Small intestine (tissue), 7 donors: ENCODE results near the gene MAGEA11. TPM values are rescaled to one million over a fixed set of nuclear protein-coding genes. Genes with fewer than 3 reads are reported as not detected.
"Not testable (repeated sequence)": the region's sequence is repeated elsewhere in the genome, so short reads cannot be mapped to it uniquely, and the experiment has no call there.

Experiments used
- DNase-seq, 2 donors: peaks; one replicate each; pipeline versions ENCODE4 v3.0.0 to v3.0.0-alpha.2; 2013
- FAIRE-seq: peaks from 2 replicates; lab custom pipeline; 2012; peaks lifted over from hg19 to GRCh38; lab: Jason Lieb, UNC
- H3K27ac ChIP-seq, 3 donors: one replicate each; pipeline ENCODE4 v1.5.1; 2013; ENCODE audit warnings: low read length in 2 of 3, mild to moderate bottlenecking in 2 of 3, control low read depth in 1 of 3, inconsistent platforms in 1 of 3, low read depth in 1 of 3, moderate library complexity in 1 of 3
- H3K27me3 ChIP-seq, 3 donors: one replicate each; pipeline ENCODE4 v1.6.1; 2013; ENCODE audit warnings: low read length in 3 of 3, inconsistent platforms in 1 of 3; ENCODE audit not compliant: control insufficient read depth in 3 of 3, insufficient read depth in 3 of 3
- H3K36me3 ChIP-seq, 3 donors: one replicate each; pipeline ENCODE4 v1.6.1; 2013; ENCODE audit warnings: low read length in 3 of 3, inconsistent platforms in 1 of 3, low read depth in 1 of 3, mild to moderate bottlenecking in 1 of 3, moderate library complexity in 1 of 3; ENCODE audit not compliant: control insufficient read depth in 3 of 3, insufficient read depth in 2 of 3
- H3K4me1 ChIP-seq, 3 donors: one replicate each; pipeline ENCODE4 v1.6.1; 2013; ENCODE audit warnings: low read length in 2 of 3, inconsistent platforms in 1 of 3, low read depth in 1 of 3, mild to moderate bottlenecking in 1 of 3, moderate library complexity in 1 of 3; ENCODE audit not compliant: control insufficient read depth in 3 of 3, insufficient read depth in 2 of 3
- H3K4me3 ChIP-seq, 3 donors: one replicate each; pipeline ENCODE4 v1.5.1; 2013; ENCODE audit warnings: low read length in 3 of 3, control low read depth in 1 of 3, inconsistent platforms in 1 of 3, low read depth in 1 of 3, mild to moderate bottlenecking in 1 of 3, moderate library complexity in 1 of 3
- H3K9me3 ChIP-seq, 2 donors: one replicate each; pipeline ENCODE4 v1.6.1; 2013; ENCODE audit warnings: low read depth in 1 of 2, low read length in 1 of 2; ENCODE audit not compliant: control insufficient read depth in 2 of 2, insufficient read depth in 1 of 2
- WGBS, 3 donors: extraction: QIAGEN DNeasy Blood & Tissue Kit; methylation state at CpG; one replicate each; pipeline ENCODE4 v1.1.7; 2013; 5-methylcytosine and 5-hydroxymethylcytosine counted together
- polyA plus RNA-seq, 4 donors: library from polyadenylated mRNA; stranded (reverse) in 3 of 4; unstranded in 1 of 4; fragments of 200-250 nt in 3 of 4; fragments of 120-200 nt in 1 of 4; gene quantifications; one replicate each; pipeline versions ENCODE4 v1.2.1 to v1.2.3, GENCODE V29; 2013
- donor health status: healthy with polysubstance abuse.
- donor health status: control.
- donor health status: control.
- donor health status: Bipolar disorder and iron deficiency.
- donor health status: healthy.

MAGEA11 gene
- polyA plus RNA-seq, 4 donors, result not detected

- no peak overlapping the region for H3K27ac ChIP-seq
These were observed 971 bp downstream of the MAGEA11 start for GRCh38 chrX:149712831-149713230.

GRCh38 chrX:149713279-149714050 lies 1.6 kb downstream of the MAGEA11 start:
- FAIRE-seq, result no peak

More at GRCh38 chrX:149712831-149713230, 971 bp downstream of the MAGEA11 start:
- Histone ChIP-seq H3K4me3 (no peak overlapping the region), H3K36me3 (no peaks in the 10 kb centered on the region), H3K27me3 (no peaks in the 10 kb centered on the region), H3K4me1 (no peaks in the 10 kb centered on the region), H3K9me3 (no peaks in the 10 kb centered on the region)
- FAIRE-seq (no peak), DNase-seq (no peak)
- 89 to 96% (median 93%) methylated on average over 3 to 5 of the region's 5 CpGs for WGBS, 3 donors

GRCh38 chrX:149715468-149715867 lies 3.6 kb downstream of the MAGEA11 start:
- Histone ChIP-seq H3K9me3 (no peaks in the 10 kb centered on the region), H3K36me3 (no peaks in the 10 kb centered on the region), H3K4me1 (no peaks in the 10 kb centered on the region), H3K4me3 (no peak overlapping the region), H3K27ac (no peak overlapping the region), H3K27me3 (no peaks in the 10 kb centered on the region)
- WGBS, 3 donors, result 70 to 87% (median 80%) methylated on average over 2 of the region's 2 CpGs
- DNase-seq, result no peak
- FAIRE-seq, result no peak

More at GRCh38 chrX:149713279-149714050, 1.6 kb downstream of the MAGEA11 start:
- Histone ChIP-seq H3K27me3 (no peaks in the 10 kb centered on the region), H3K27ac (no peak overlapping the region), H3K9me3 (no peaks in the 10 kb centered on the region), H3K4me1 (no peaks in the 10 kb centered on the region), H3K36me3 (no peaks in the 10 kb centered on the region), H3K4me3 (no peak overlapping the region)
- WGBS, 3 donors, result 60 to 72% (median 69%) methylated on average over 5 of the region's 5 CpGs
- no peak for DNase-seq

- no peak for FAIRE-seq
- DNase-seq, result no peak
- Histone ChIP-seq H3K27me3 (no peaks in the 10 kb centered on the region), H3K4me3 (no peak overlapping the region), H3K4me1 (no peaks in the 10 kb centered on the region), H3K9me3 (no peaks in the 10 kb centered on the region), H3K27ac (no peak overlapping the region), H3K36me3 (no peaks in the 10 kb centered on the region)
- 80 to 91% (median 86%) methylated on average over 2 to 3 of the region's 3 CpGs for WGBS, 3 donors
These were observed 4.8 kb downstream of the MAGEA11 start for GRCh38 chrX:149716632-149717031.

GRCh38 chrX:149717803-149718202 lies 5.9 kb downstream of the MAGEA11 start:
- Histone ChIP-seq H3K36me3 (no peaks in the 10 kb centered on the region), H3K9me3 (no peaks in the 10 kb centered on the region), H3K4me3 (no peak overlapping the region), H3K27ac (no peak overlapping the region), H3K27me3 (no peaks in the 10 kb centered on the region), H3K4me1 (no peaks in the 10 kb centered on the region)
- FAIRE-seq (no peak), DNase-seq (peak in 1 of 2 donors; percentile 5)
- 44 to 72% (median 50%) methylated on average over 5 of the region's 5 CpGs for WGBS, 3 donors

- WGBS, 3 donors, result 44 to 83% (median 48%) methylated on average over 1 of the region's 1 CpG
- H3K4me1 ChIP-seq, result no peaks in the 10 kb centered on the region
- H3K27me3 ChIP-seq, result no peaks in the 10 kb centered on the region
- no peaks in the 10 kb centered on the region for H3K36me3 ChIP-seq
- H3K4me3 ChIP-seq, result no peak overlapping the region
- DNase-seq (no peak), FAIRE-seq (no peak)
- no peak overlapping the region for H3K27ac ChIP-seq
- no peaks in the 10 kb centered on the region for H3K9me3 ChIP-seq
These were observed 6.9 kb downstream of the MAGEA11 start for GRCh38 chrX:149718757-149719156.

- WGBS, 3 donors, result 59 to 69% (median 67%) methylated on average over 19 of the region's 19 CpGs
- DNase-seq, result peak in 1 of 2 donors; percentile 9
These were observed 8.3 kb downstream of the MAGEA11 start for GRCh38 chrX:149720021-149720689.

GRCh38 chrX:149721241-149721640 lies 9.4 kb downstream of the MAGEA11 start:
- not testable (repeated sequence) for H3K9me3 ChIP-seq, H3K4me3 ChIP-seq, H3K27me3 ChIP-seq, H3K27ac ChIP-seq, H3K36me3 ChIP-seq, H3K4me1 ChIP-seq, FAIRE-seq
- peak; percentile 2 to 56 for DNase-seq
- 16 to 60% (median 42%) methylated on average over 7 of the region's 7 CpGs for WGBS, 3 donors

More at GRCh38 chrX:149720021-149720689, 8.3 kb downstream of the MAGEA11 start:
- no peak for FAIRE-seq
- no peaks in the 10 kb centered on the region for H3K9me3 ChIP-seq
- no peaks in the 10 kb centered on the region for H3K27me3 ChIP-seq
- no peaks in the 10 kb centered on the region for H3K4me1 ChIP-seq
- H3K27ac ChIP-seq, result no peak overlapping the region
- H3K4me3 ChIP-seq, result no peak overlapping the region
- no peaks in the 10 kb centered on the region for H3K36me3 ChIP-seq
